Measurements from ENCODE around the gene TYRP1. TPM values are rescaled to one million over a fixed set of nuclear protein-coding genes. Genes with fewer than 3 reads are reported as not detected.

The TYRP1 gene
- total RNA-seq, 4 donors from 2014 or later = not detected

GRCh38 chr9:12695474-12695873, 2.3 kb downstream of the TYRP1 start:
- Histone ChIP-seq H3K9me3 (no peaks in the 10 kb centered on the region), H3K27ac (no peak overlapping the region), H3K4me3 (no peak overlapping the region), H3K4me1 (peaks cover 0 to 10% (median 0%) of the 10 kb centered on the region in 3 donors), H3K36me3 (no peaks in the 10 kb centered on the region), H3K27me3 (no peaks in the 10 kb centered on the region)
- intact Hi-C loops (cut with DNase I) = no loop called here
- 62 to 64% methylated on average over 4 of the region's 4 CpGs for WGBS, 2 donors
- DNase-seq = no peak
- TF ChIP-seq, protein P1, sequence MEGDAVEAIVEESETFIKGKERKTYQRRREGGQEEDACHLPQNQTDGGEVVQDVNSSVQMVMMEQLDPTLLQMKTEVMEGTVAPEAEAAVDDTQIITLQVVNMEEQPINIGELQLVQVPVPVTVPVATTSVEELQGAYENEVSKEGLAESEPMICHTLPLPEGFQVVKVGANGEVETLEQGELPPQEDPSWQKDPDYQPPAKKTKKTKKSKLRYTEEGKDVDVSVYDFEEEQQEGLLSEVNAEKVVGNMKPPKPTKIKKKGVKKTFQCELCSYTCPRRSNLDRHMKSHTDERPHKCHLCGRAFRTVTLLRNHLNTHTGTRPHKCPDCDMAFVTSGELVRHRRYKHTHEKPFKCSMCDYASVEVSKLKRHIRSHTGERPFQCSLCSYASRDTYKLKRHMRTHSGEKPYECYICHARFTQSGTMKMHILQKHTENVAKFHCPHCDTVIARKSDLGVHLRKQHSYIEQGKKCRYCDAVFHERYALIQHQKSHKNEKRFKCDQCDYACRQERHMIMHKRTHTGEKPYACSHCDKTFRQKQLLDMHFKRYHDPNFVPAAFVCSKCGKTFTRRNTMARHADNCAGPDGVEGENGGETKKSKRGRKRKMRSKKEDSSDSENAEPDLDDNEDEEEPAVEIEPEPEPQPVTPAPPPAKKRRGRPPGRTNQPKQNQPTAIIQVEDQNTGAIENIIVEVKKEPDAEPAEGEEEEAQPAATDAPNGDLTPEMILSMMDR (IDR thresholded peaks at IDR 0.05) = no peak
- TF ChIP-seq POLR2A (IDR thresholded peaks at IDR 0.05) = no peak

GRCh38 chr9:12696931-12697622, 3.9 kb downstream of the TYRP1 start:
- intact Hi-C loops (cut with DNase I) = no loop called here
- H3K27ac ChIP-seq = no peak overlapping the region
- TF ChIP-seq POLR2A (IDR thresholded peaks at IDR 0.05) = no peak
- TF ChIP-seq, protein P1 (IDR thresholded peaks at IDR 0.05) = no peak
- WGBS, 2 donors = 46 to 53% methylated on average over 4 of the region's 4 CpGs
- no peak for DNase-seq
- no peaks in the 10 kb centered on the region for H3K36me3 ChIP-seq
- H3K27me3 ChIP-seq = no peaks in the 10 kb centered on the region
- H3K9me3 ChIP-seq = no peaks in the 10 kb centered on the region
- peaks cover 0 to 10% (median 0%) of the 10 kb centered on the region in 3 donors for H3K4me1 ChIP-seq
- no peak overlapping the region for H3K4me3 ChIP-seq

DNA sequence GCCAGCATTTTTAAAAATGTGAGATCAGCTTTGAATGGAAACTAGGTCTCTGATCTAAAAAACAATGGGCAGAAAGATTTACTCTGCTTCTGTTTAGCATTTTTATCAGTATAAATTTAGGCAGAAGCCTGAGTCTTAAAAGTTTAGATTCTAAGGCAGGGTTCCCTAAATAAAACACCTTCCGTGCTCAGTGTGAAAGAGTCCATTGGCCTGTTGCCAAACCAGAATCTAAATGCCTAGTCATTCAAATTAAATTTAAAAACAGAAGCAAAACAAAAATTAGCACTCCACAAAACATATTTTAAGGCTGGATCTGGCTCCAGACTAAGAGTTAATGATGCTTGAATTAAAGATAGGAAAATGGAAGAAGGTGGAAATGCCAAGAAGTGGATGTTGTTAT, 4.5 kb downstream of the TYRP1 start:
- Histone ChIP-seq H3K27me3 (no peaks in the 10 kb centered on the region), H3K36me3 (no peaks in the 10 kb centered on the region), H3K4me1 (peaks cover 0 to 10% (median 0%) of the 10 kb centered on the region in 3 donors), H3K27ac (no peak overlapping the region), H3K4me3 (no peak overlapping the region), H3K9me3 (no peaks in the 10 kb centered on the region)
- TF ChIP-seq POLR2A (IDR thresholded peaks at IDR 0.05) = no peak
- TF ChIP-seq, protein P1 (IDR thresholded peaks at IDR 0.05) = no peak
- intact Hi-C loops (cut with DNase I) = no loop called here
- DNase-seq = no peak
- WGBS, 2 donors = 0 to 20% methylated on average over 1 of the region's 1 CpG

GRCh38 chr9:12698266-12698665, 5.1 kb downstream of the TYRP1 start:
- Histone ChIP-seq H3K4me3 (no peak overlapping the region), H3K27ac (no peak overlapping the region), H3K27me3 (no peaks in the 10 kb centered on the region), H3K9me3 (no peaks in the 10 kb centered on the region), H3K4me1 (peaks cover 0 to 10% (median 0%) of the 10 kb centered on the region in 3 donors), H3K36me3 (no peaks in the 10 kb centered on the region)
- intact Hi-C loops (cut with DNase I) = no loop called here
- 26 to 57% methylated on average over 4 of the region's 4 CpGs for WGBS, 2 donors
- DNase-seq = no peak
- TF ChIP-seq, protein P1 (IDR thresholded peaks at IDR 0.05) = no peak
- no peak for TF ChIP-seq POLR2A (IDR thresholded peaks at IDR 0.05)

- 89 to 94% methylated on average over 1 of the region's 1 CpG for WGBS, 2 donors
- Histone ChIP-seq H3K9me3 (no peaks in the 10 kb centered on the region), H3K4me1 (peaks cover 0 to 10% (median 0%) of the 10 kb centered on the region in 3 donors), H3K36me3 (no peaks in the 10 kb centered on the region), H3K4me3 (no peak overlapping the region), H3K27ac (no peak overlapping the region), H3K27me3 (no peaks in the 10 kb centered on the region)
- intact Hi-C loops (cut with DNase I) = no loop called here
- no peak for DNase-seq
- TF ChIP-seq, protein P1 (IDR thresholded peaks at IDR 0.05) = no peak
- no peak for TF ChIP-seq POLR2A (IDR thresholded peaks at IDR 0.05)
These were observed 5.8 kb downstream of the TYRP1 start for GRCh38 chr9:12698986-12699385.

Measured in esophagus squamous epithelium (tissue), 5 donors.